Measurements from ENCODE around the gene SLC12A8. TPM values are rescaled to one million over a fixed set of nuclear protein-coding genes. Genes with fewer than 3 reads are reported as not detected.
A peak's percentile ranks its signal among the peaks of the same experiment; 100 is the strongest.

Gene SLC12A8
- total and polyA plus RNA-seq, 2 experiments from 2014 or later = 3.1 to 3.4 TPM

GRCh38 chr3:125136966-125137357 is 75.6 kb downstream of the SLC12A8 start:
- H3K4me3 ChIP-seq = no peak overlapping the region
- no peak for TF ChIP-seq CTCF (IDR thresholded peaks at IDR 0.05; ENCODE audit: low read depth, low read length)
- H3K27ac ChIP-seq = no peak overlapping the region
- H3K36me3 ChIP-seq = no peaks in the 10 kb centered on the region
- no peak for DNase-seq (ENCODE audit: low read depth in 1 of 2, low spot score in 1 of 2)
- H3K4me1 ChIP-seq (ENCODE audit: low read depth) = no peaks in the 10 kb centered on the region
- no peaks in the 10 kb centered on the region for H3K27me3 ChIP-seq
- H3K9me3 ChIP-seq (ENCODE audit: low read depth) = no peaks in the 10 kb centered on the region

- no peaks in the 10 kb centered on the region for H3K36me3 ChIP-seq
- no peaks in the 10 kb centered on the region for H3K27me3 ChIP-seq
- TF ChIP-seq CTCF (IDR thresholded peaks at IDR 0.05; ENCODE audit: low read depth, low read length) = no peak
- H3K9me3 ChIP-seq (ENCODE audit: low read depth) = no peaks in the 10 kb centered on the region
- H3K4me3 ChIP-seq = no peak overlapping the region
- no peaks in the 10 kb centered on the region for H3K4me1 ChIP-seq (ENCODE audit: low read depth)
- DNase-seq (ENCODE audit: low read depth in 1 of 2, low spot score in 1 of 2) = no peak
- H3K27ac ChIP-seq = no peak overlapping the region
These were observed 76.0 kb downstream of the SLC12A8 start for GRCh38 chr3:125136515-125136914.

GRCh38 chr3:125134952-125135351 is 77.6 kb downstream of the SLC12A8 start:
- no peaks in the 10 kb centered on the region for H3K9me3 ChIP-seq (ENCODE audit: low read depth)
- no peak for DNase-seq (ENCODE audit: low read depth in 1 of 2, low spot score in 1 of 2)
- H3K4me1 ChIP-seq (ENCODE audit: low read depth) = peaks cover 10% of the 10 kb centered on the region
- no peaks in the 10 kb centered on the region for H3K27me3 ChIP-seq
- TF ChIP-seq CTCF (IDR thresholded peaks at IDR 0.05; ENCODE audit: low read depth, low read length) = no peak
- no peaks in the 10 kb centered on the region for H3K36me3 ChIP-seq
- H3K4me3 ChIP-seq = no peak overlapping the region
- no peak overlapping the region for H3K27ac ChIP-seq

- H3K36me3 ChIP-seq = no peaks in the 10 kb centered on the region
- no peak overlapping the region for H3K4me3 ChIP-seq
- no peak overlapping the region for H3K27ac ChIP-seq
- peaks cover 23% of the 10 kb centered on the region for H3K4me1 ChIP-seq (ENCODE audit: low read depth)
- DNase-seq (ENCODE audit: low read depth in 1 of 2, low spot score in 1 of 2) = no peak
- no peaks in the 10 kb centered on the region for H3K9me3 ChIP-seq (ENCODE audit: low read depth)
- no peak for TF ChIP-seq CTCF (IDR thresholded peaks at IDR 0.05; ENCODE audit: low read depth, low read length)
- H3K27me3 ChIP-seq = no peaks in the 10 kb centered on the region
These were observed 79.7 kb downstream of the SLC12A8 start for GRCh38 chr3:125132815-125133214.

- peak overlapping the region; percentile 35 for H3K27ac ChIP-seq
- no peaks in the 10 kb centered on the region for H3K9me3 ChIP-seq (ENCODE audit: low read depth)
- no peak overlapping the region for H3K4me3 ChIP-seq
- peaks cover 23% of the 10 kb centered on the region for H3K4me1 ChIP-seq (ENCODE audit: low read depth)
- TF ChIP-seq CTCF (IDR thresholded peaks at IDR 0.05; ENCODE audit: low read depth, low read length) = no peak
- H3K27me3 ChIP-seq = no peaks in the 10 kb centered on the region
- peak in 1 of 2 donors; percentile 96 for DNase-seq (ENCODE audit: low read depth in 1 of 2, low spot score in 1 of 2)
- no peaks in the 10 kb centered on the region for H3K36me3 ChIP-seq
These were observed 83.0 kb downstream of the SLC12A8 start for GRCh38 chr3:125129512-125129997.

Measured in cardiac muscle cell (in vitro differentiated cells and primary cell).